Coronary artery (tissue), 2 donors: ENCODE measurements around the gene TMEFF2.

Experiments used
- DNase-seq: peaks from one replicate; pipeline ENCODE4 v3.0.0-alpha.2; 2017; ENCODE audit warnings: low spot score
- H3K27ac ChIP-seq, 2 donors: fragments of 200-600 bp; sonication (generic); one replicate each; pipeline ENCODE4 v1.5.1; 2016 to 2019
- H3K4me3 ChIP-seq: fragments of 200-600 bp; sonication (generic); 2 replicates; pipeline ENCODE4 v1.5.1; 2016; ENCODE audit warnings: mild to moderate bottlenecking, moderate library complexity
- TF ChIP-seq, protein P1 (sequence below): fragments of 200-600 bp; sonication (generic); IDR thresholded peaks from one replicate; pipeline ENCODE4 v1.5.1; 2019; ENCODE audit warnings: antibody characterized with exemption

The TMEFF2 gene

DNA sequence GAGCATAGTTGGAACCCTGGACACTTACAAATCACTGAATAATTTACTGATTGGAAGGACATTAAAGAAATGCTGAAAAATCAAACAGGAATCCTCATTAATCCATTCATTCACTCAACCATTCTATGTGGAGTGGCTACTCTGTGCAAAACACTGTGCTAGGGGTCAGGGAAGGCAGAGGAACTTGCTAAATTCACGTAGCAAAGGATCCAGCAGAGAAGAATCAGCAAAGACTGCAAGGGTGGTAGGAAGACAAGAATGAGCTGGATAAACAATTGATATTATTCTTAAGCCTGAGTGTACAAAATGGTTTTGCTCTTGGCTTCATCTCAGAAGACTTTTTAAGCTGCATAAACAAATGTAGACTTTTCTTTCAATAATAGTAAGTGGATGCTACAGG, 183.5 kb downstream of the TMEFF2 start:
- no peak overlapping the region for H3K27ac ChIP-seq
- no peak overlapping the region for H3K4me3 ChIP-seq
- TF ChIP-seq, protein P1, sequence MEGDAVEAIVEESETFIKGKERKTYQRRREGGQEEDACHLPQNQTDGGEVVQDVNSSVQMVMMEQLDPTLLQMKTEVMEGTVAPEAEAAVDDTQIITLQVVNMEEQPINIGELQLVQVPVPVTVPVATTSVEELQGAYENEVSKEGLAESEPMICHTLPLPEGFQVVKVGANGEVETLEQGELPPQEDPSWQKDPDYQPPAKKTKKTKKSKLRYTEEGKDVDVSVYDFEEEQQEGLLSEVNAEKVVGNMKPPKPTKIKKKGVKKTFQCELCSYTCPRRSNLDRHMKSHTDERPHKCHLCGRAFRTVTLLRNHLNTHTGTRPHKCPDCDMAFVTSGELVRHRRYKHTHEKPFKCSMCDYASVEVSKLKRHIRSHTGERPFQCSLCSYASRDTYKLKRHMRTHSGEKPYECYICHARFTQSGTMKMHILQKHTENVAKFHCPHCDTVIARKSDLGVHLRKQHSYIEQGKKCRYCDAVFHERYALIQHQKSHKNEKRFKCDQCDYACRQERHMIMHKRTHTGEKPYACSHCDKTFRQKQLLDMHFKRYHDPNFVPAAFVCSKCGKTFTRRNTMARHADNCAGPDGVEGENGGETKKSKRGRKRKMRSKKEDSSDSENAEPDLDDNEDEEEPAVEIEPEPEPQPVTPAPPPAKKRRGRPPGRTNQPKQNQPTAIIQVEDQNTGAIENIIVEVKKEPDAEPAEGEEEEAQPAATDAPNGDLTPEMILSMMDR, result no peak
- DNase-seq, result no peak

DNA sequence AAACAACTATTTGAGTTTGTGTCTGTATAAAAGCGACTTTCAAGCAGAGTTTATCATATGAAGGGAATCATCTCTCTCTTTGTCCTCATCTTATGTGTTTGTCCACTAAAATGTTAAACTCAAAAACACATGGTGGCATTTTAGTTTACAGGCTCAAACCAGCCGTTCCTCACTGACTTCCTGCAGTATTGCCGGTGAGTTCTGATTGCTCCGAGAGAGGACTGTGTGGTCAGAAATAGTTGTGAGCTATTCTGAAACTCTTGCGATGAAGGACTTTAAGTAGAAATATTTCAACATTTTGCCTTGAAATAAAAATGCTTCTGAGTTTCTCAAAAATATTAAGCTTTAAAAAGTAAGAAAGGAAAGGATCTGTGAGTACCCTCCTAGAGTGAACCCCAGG, 184.7 kb downstream of the TMEFF2 start:
- TF ChIP-seq, protein P1, result no peak
- DNase-seq, result no peak
- H3K4me3 ChIP-seq, result no peak overlapping the region

DNA sequence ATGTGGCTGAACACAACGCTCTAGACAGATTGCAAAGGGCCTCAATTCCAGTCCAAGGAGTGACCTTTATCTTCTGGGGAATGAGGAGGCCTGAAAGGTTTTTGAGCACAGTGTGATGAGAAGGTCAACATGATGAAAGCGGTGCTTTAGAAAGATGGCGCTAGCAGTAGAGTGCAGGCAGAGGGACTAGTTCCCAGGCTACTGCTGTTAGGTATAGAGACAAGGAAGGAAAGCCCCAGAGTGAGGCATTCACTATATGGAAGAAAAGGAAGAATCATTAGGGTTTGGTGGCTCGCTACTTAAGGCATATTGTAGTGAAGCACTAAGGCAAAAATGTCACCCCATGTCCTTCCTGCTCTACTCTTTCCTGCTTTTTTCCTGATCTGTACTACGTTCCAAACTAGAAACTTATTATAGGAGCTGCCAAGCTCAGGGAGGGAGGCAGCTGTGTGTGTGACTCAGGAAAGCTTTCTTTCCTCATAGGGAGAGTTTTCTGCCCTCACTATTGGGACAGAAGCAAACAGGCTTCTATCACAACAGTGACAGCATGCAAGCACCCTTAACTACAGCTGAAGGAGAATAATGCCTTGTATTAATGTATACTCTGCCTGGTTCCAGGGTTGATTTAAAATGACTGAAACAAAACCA, 187.0 kb downstream of the TMEFF2 start:
- DNase-seq, result no peak
- Histone ChIP-seq H3K4me3 (no peak overlapping the region), H3K27ac (no peak overlapping the region)
- TF ChIP-seq, protein P1, result no peak

More for the DNA sequence above, 184.7 kb downstream of the TMEFF2 start:
- H3K27ac ChIP-seq, result no peak overlapping the region

DNA sequence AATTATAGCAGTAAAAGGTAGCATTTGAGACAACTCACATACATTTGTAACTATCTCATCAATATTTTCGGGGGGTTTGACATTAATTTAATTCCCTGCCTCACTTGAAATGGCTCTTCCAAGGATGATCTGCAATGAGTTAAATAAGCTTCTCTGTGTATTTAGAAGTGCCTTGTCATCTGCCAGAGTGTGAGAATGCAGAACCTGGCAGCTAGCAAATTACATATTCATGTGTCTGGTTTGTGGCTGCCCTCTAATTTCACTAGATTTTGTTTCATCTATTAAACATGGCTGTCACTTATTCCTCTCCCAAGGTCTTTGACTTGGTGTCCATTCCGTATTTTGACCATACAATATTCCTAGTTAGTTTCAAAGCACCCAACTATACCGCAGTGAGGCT, 189.5 kb downstream of the TMEFF2 start:
- DNase-seq, result no peak
- no peak overlapping the region for H3K27ac ChIP-seq
- TF ChIP-seq, protein P1, result no peak
- H3K4me3 ChIP-seq, result no peak overlapping the region

DNA sequence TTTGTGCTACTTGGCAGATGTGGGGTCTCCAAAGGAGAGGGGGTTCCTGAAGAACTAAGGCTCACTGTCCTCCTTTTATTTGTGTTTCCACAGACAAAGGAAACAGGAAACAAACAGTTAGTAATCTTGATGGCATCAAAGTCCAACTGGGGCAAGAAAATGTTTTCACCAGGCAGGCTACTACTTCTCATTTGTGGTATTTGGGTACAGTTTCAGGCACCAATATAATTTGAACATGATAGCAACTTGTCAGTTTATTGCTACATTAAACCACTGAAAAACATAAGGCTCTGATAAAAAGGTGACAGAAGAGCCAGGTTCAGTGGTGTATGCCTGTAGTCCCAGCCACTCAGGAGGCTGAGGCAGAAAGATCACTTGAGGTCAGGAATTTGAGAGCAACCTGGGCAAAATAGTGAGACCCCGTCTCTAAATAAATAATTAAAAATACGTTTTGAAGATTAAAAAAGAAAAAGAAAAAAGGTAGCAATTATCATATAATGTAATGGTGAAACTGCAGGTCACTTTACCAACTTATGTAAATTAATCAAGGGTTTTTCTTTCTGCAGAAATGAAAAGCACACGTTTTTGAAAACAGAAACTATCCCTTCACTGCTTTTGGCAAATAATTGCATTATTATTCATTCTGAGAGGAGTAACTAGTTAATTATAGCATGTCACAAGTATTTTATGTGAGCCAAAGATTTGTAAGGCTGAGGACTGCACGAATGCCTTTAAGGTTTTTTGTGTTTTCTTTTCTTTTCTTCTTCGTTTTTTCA, 190.4 kb downstream of the TMEFF2 start:
- H3K27ac ChIP-seq, result no peak overlapping the region
- TF ChIP-seq, protein P1, result no peak
- no peak for DNase-seq
- H3K4me3 ChIP-seq, result no peak overlapping the region

DNA sequence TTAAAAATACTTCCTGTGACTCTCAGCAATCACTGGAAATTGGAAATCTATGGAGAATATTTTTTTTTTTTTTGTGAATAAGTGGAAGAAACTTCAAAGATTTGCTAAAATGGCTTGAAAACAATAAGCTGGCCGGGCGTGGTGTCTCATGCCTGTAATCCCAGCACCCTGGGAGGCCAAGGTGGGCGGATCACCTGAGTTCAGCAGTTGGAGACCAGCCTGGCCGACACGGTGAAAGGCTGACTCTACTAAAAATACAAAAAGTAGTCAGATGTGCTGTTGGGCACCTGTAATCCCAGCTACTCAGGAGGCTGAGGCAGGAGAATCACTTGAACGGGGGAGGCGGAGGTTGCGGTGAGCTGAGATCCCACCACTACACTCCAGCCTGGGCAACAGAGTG, 192.3 kb downstream of the TMEFF2 start:
- Histone ChIP-seq H3K4me3 (no peak overlapping the region), H3K27ac (no peak overlapping the region)
- TF ChIP-seq, protein P1, result no peak
- DNase-seq, result no peak
